ENCODE results near the gene CASP3.

GRCh38 chr4:184655889-184656869, 6.9 kb upstream of the CASP3 start:
- no peak for TF ChIP-seq CTCF (IDR thresholded peaks at IDR 0.05)
- TF ChIP-seq POLR2A (IDR thresholded peaks at IDR 0.05) = no peak

Data from adrenal gland (tissue), 5 donors.